MM.1S (cell line): ENCODE data around the gene CPLX3.

Source experiments
- EZH2 ChIP-seq: fragments of 300-600 bp; sonication (generic); optimal IDR thresholded peaks from 2 replicates; pipeline ENCODE3; 2017; ENCODE audit warnings: low read depth, mild to moderate bottlenecking, antibody characterized with exemption, low read length, mixed read lengths
- TF ChIP-seq, protein P1 (sequence below): fragments of 300-600 bp; sonication (generic); IDR thresholded peaks from 2 replicates; pipeline ENCODE4 v1.5.1; 2016; ENCODE audit warnings: antibody characterized with exemption, low read length, mixed read lengths

DNA sequence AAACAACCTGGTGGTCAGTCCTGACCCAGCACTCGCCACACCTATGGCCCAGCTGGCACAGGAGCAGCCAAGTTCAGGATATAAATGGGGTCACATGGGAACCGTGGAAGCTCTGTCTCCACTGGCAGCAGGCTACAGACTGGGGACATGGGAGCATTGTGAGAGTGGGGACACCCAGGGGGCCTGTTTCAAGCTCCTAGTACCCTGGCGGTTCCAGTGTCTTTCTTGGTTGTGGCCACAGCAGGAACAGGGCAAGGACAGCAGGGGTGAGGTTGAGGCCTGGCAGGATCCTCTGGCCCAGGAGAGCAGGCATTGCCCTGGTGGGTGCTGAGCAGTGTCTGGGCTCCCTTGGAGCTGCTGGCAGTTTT, 42.6 kb upstream of the CPLX3 start:
- TF ChIP-seq, protein P1, sequence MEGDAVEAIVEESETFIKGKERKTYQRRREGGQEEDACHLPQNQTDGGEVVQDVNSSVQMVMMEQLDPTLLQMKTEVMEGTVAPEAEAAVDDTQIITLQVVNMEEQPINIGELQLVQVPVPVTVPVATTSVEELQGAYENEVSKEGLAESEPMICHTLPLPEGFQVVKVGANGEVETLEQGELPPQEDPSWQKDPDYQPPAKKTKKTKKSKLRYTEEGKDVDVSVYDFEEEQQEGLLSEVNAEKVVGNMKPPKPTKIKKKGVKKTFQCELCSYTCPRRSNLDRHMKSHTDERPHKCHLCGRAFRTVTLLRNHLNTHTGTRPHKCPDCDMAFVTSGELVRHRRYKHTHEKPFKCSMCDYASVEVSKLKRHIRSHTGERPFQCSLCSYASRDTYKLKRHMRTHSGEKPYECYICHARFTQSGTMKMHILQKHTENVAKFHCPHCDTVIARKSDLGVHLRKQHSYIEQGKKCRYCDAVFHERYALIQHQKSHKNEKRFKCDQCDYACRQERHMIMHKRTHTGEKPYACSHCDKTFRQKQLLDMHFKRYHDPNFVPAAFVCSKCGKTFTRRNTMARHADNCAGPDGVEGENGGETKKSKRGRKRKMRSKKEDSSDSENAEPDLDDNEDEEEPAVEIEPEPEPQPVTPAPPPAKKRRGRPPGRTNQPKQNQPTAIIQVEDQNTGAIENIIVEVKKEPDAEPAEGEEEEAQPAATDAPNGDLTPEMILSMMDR: no peak
- TF ChIP-seq EZH2: no peak
